ENCODE measurements around the gene CHI3L2. TPM values are rescaled to one million over a fixed set of nuclear protein-coding genes. Genes with fewer than 3 reads are reported as not detected.

The CHI3L2 gene
- total RNA-seq, 1 donor from 2014 or later = not detected

- no peak for TF ChIP-seq CTCF (IDR thresholded peaks at IDR 0.05)
- Mint-ChIP-seq H3K4me3 (ENCODE audit: unreplicated experiment) (no peak overlapping the region), H3K27me3 (ENCODE audit: low read depth) (peaks cover 8% of the 10 kb centered on the region), H3K4me1 (ENCODE audit: low read depth) (no peaks in the 10 kb centered on the region), H3K9me3 (ENCODE audit: low read depth) (peaks cover 14% of the 10 kb centered on the region), H3K27ac (ENCODE audit: unreplicated experiment) (no peak overlapping the region), H3K36me3 (ENCODE audit: low read depth) (no peaks in the 10 kb centered on the region)
- DNase-seq (ENCODE audit: low spot score) = no peak
These were observed 52.8 kb downstream of the CHI3L2 start for GRCh38 chr1:111280267-111280666.

- no peaks in the 10 kb centered on the region for H3K36me3 Mint-ChIP-seq (ENCODE audit: low read depth)
- H3K27ac Mint-ChIP-seq (ENCODE audit: unreplicated experiment) = no peak overlapping the region
- H3K9me3 Mint-ChIP-seq (ENCODE audit: low read depth) = peaks cover 11% of the 10 kb centered on the region
- no peaks in the 10 kb centered on the region for H3K4me1 Mint-ChIP-seq (ENCODE audit: low read depth)
- DNase-seq (ENCODE audit: low spot score) = no peak
- no peak for TF ChIP-seq CTCF (IDR thresholded peaks at IDR 0.05)
- H3K4me3 Mint-ChIP-seq (ENCODE audit: unreplicated experiment) = no peak overlapping the region
- H3K27me3 Mint-ChIP-seq (ENCODE audit: low read depth) = peaks cover 8% of the 10 kb centered on the region
These were observed 53.9 kb downstream of the CHI3L2 start for GRCh38 chr1:111281411-111281810.

GRCh38 chr1:111283838-111284237 lies 56.3 kb downstream of the CHI3L2 start:
- H3K27ac Mint-ChIP-seq (ENCODE audit: unreplicated experiment) = no peak overlapping the region
- H3K9me3 Mint-ChIP-seq (ENCODE audit: low read depth) = peaks cover 3% of the 10 kb centered on the region
- no peaks in the 10 kb centered on the region for H3K36me3 Mint-ChIP-seq (ENCODE audit: low read depth)
- no peak overlapping the region for H3K4me3 Mint-ChIP-seq (ENCODE audit: unreplicated experiment)
- H3K4me1 Mint-ChIP-seq (ENCODE audit: low read depth) = no peaks in the 10 kb centered on the region
- TF ChIP-seq CTCF (IDR thresholded peaks at IDR 0.05) = no peak
- DNase-seq (ENCODE audit: low spot score) = no peak
- H3K27me3 Mint-ChIP-seq (ENCODE audit: low read depth) = peaks cover 4% of the 10 kb centered on the region

- H3K4me1 Mint-ChIP-seq (ENCODE audit: low read depth) = no peaks in the 10 kb centered on the region
- H3K27me3 Mint-ChIP-seq (ENCODE audit: low read depth) = no peaks in the 10 kb centered on the region
These were observed 58.4 kb downstream of the CHI3L2 start for GRCh38 chr1:111285879-111286278.

DNA sequence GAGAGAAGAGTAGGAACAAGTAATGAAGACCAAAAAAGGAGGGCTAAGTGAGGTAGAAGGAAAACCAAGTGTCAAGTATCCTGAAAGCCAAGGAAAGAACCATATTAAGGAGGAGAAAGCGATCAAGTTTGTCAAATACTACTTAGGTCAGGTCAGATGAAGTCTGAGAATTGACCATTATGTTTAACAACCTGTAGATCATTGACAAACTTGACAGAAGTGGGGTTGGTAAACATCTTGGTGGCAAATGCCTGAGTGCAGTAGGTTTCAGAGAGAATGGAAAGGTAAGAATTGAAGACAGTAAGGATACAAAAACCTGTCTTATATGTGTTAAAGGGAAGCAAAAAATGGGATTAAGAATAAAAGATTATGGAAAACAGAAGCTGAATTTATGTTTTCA lies 59.4 kb downstream of the CHI3L2 start:
- TF ChIP-seq CTCF (IDR thresholded peaks at IDR 0.05) = no peak
- Mint-ChIP-seq H3K4me1 (ENCODE audit: low read depth) (no peaks in the 10 kb centered on the region), H3K27ac (ENCODE audit: unreplicated experiment) (no peak overlapping the region), H3K36me3 (ENCODE audit: low read depth) (no peaks in the 10 kb centered on the region), H3K4me3 (ENCODE audit: unreplicated experiment) (no peak overlapping the region), H3K9me3 (ENCODE audit: low read depth) (no peaks in the 10 kb centered on the region), H3K27me3 (ENCODE audit: low read depth) (no peaks in the 10 kb centered on the region)
- DNase-seq (ENCODE audit: low spot score) = no peak

More at GRCh38 chr1:111285879-111286278, 58.4 kb downstream of the CHI3L2 start:
- no peak for DNase-seq (ENCODE audit: low spot score)
- Mint-ChIP-seq H3K9me3 (ENCODE audit: low read depth) (no peaks in the 10 kb centered on the region), H3K36me3 (ENCODE audit: low read depth) (no peaks in the 10 kb centered on the region), H3K27ac (ENCODE audit: unreplicated experiment) (no peak overlapping the region), H3K4me3 (ENCODE audit: unreplicated experiment) (no peak overlapping the region)
- TF ChIP-seq CTCF (IDR thresholded peaks at IDR 0.05) = no peak
